K562 (cell line): ENCODE data around the gene ARHGAP9. TPM values are rescaled to one million over a fixed set of nuclear protein-coding genes. Genes with fewer than 3 reads are reported as not detected.

Source experiments
- AFF1 ChIP-seq, 2 experiments: fragments of 450-650 bp; IDR thresholded peaks; 2 replicates each; pipeline ENCODE4 v1.6.1; 2018; ENCODE audit warnings: mild to moderate bottlenecking in 2 of 2, low read depth in 1 of 2; ENCODE audit not compliant: partially characterized antibody in 2 of 2
- CTBP1 ChIP-seq: fragments of 450-650 bp; IDR thresholded peaks from 2 replicates; pipeline ENCODE4 v1.6.1; 2016; ENCODE audit warnings: borderline replicate concordance
- FOXA3 ChIP-seq, 2 experiments: fragments of 450-650 bp in 1 of 2; sonication (generic) in 1 of 2; formaldehyde crosslinking; IDR thresholded peaks in 1 of 2; conservative IDR thresholded peaks in 1 of 2; 2 replicates each; pipeline versions ENCODE4 v1.4.0 to v1.8.0; 2020 to 2022; ENCODE audit warnings: mild to moderate bottlenecking in 2 of 2, missing genetic modification reagents in 1 of 2
- FOXM1 ChIP-seq, 2 experiments: fragments of 450-650 bp in 1 of 2; sonication (generic) in 1 of 2; formaldehyde crosslinking in 1 of 2; IDR thresholded peaks; 2 replicates each; pipeline versions ENCODE4 v1.6.1 to v1.9.0; 2017 to 2022; ENCODE audit warnings: low read depth in 2 of 2, mild to moderate bottlenecking in 2 of 2, missing genetic modification reagents in 1 of 2, moderate library complexity in 1 of 2
- HMGXB4 ChIP-seq: sonication (generic); formaldehyde crosslinking; IDR thresholded peaks from 2 replicates; pipeline ENCODE4 v1.8.1; 2023; ENCODE audit warnings: mild to moderate bottlenecking, missing genetic modification reagents
- KDM2B ChIP-seq: fragments of 250-450 bp; sonication (Bioruptor Pico); IDR thresholded peaks from 2 replicates; pipeline ENCODE4 v1.8.0; 2021; ENCODE audit warnings: mild to moderate bottlenecking, moderate library complexity
- MNT ChIP-seq, 2 experiments: fragments of 450-650 bp; conservative IDR thresholded peaks; 2 replicates each; pipeline ENCODE4 v1.6.1; 2017; ENCODE audit warnings: mild to moderate bottlenecking in 2 of 2, moderate library complexity in 2 of 2
- MYNN ChIP-seq, 2 experiments: sonication (generic); formaldehyde crosslinking in 1 of 2; IDR thresholded peaks; 2 replicates each; pipeline versions ENCODE4 v1.5.0 to v1.6.1; 2016 to 2020; ENCODE audit warnings: antibody characterized with exemption in 1 of 2, missing genetic modification reagents in 1 of 2
- ZKSCAN1 ChIP-seq: fragments of 150-350 bp; IDR thresholded peaks from 2 replicates; pipeline ENCODE4 v1.6.1; 2016; ENCODE audit warnings: low read depth, low read length
- ZMIZ1 ChIP-seq, 2 experiments: fragments of 150-350 bp in 1 of 2; IDR thresholded peaks; 2 replicates each; pipeline ENCODE4 v1.6.1; 2012 to 2016; ENCODE audit warnings: low read depth in 2 of 2, low read length in 2 of 2, mild to moderate bottlenecking in 1 of 2, moderate library complexity in 1 of 2
- ZNF639 ChIP-seq, 2 experiments: fragments of 200-800 bp in 1 of 2; sonication (Bioruptor generic) in 1 of 2; sonication (generic) in 1 of 2; formaldehyde crosslinking in 1 of 2; IDR thresholded peaks in 1 of 2; conservative IDR thresholded peaks in 1 of 2; 2 replicates each; pipeline versions ENCODE4 v1.5.0 to v1.6.1; 2016 to 2020; ENCODE audit warnings: missing compliant biosample characterization in 1 of 2, missing genetic modification characterization in 1 of 2, missing genetic modification reagents in 1 of 2
- polyA plus RNA-seq, 8 experiments: library from polyadenylated mRNA; depleted of rRNA in 4 of 8; stranded (reverse) in 5 of 8; unstranded in 3 of 8; fragments of >200 nt; fragmentation: Nextera tagmentation in 2 of 8; fragmentation: Illumina TruSeq in 1 of 8; extraction: Ambion mirVana in 2 of 8; extraction: Trizol in 1 of 8; gene quantifications; 2 replicates each; pipeline versions ENCODE4 v1.2.1 to v1.2.3, GENCODE V29; 2011 to 2014; ENCODE audit warnings: inconsistent platforms in 1 of 8, missing spikeins in 1 of 8
- total RNA-seq, 7 experiments: library from RNA; depleted of rRNA in 6 of 7; stranded (reverse); fragments of >200 nt in 6 of 7; fragmentation: Illumina TruSeq in 2 of 7; extraction: Trizol in 2 of 7; gene quantifications; 2 replicates each; pipeline versions ENCODE4 v1.2.1 to v1.2.3, GENCODE V29; 2011 to 2021; ENCODE audit warnings: low replicate concordance in 1 of 7

ARHGAP9 gene
- total and polyA plus RNA-seq, 9 of the 15 experiments (the other 6 are each of a cell fraction or from before 2014, with no cell fraction given): 1.5 to 10.2 (median 5.1) TPM

GRCh38 chr12:57459055-57459749 lies 20.5 kb downstream of the ARHGAP9 start (continued):
- TF ChIP-seq MNT (conservative IDR thresholded peaks at IDR 0.05) (peak; percentile 72 to 88; a peak in 3 of 4 replicates), HMGXB4 (CRISPR knock-in tag) (peak; percentile 45; the same call in 1 of the 2 replicates), ZKSCAN1 (no peak; the same call in 1 of the 2 replicates), ZMIZ1 (IDR thresholded peaks at IDR 0.05; ENCODE audit: low read depth in 2 of 2, low read length in 2 of 2) (peak in 1 of 2 experiments; percentile 8; a peak in 1 of 4 replicates), MYNN (IDR thresholded peaks at IDR 0.05) (peak; percentile 84; the same call in 1 of the 2 replicates), MYNN (CRISPR knock-in tag; IDR thresholded peaks at IDR 0.05) (no peak), KDM2B (CRISPR knock-in tag) (no peak), FOXM1 (IDR thresholded peaks at IDR 0.05; ENCODE audit: low read depth) (peak; percentile 79), FOXM1 (CRISPR knock-in tag; IDR thresholded peaks at IDR 0.05; ENCODE audit: low read depth) (no peak), AFF1 (IDR thresholded peaks at IDR 0.05; ENCODE audit: low read depth in 1 of 2, partially characterized antibody in 2 of 2) (peak; percentile 3 to 68), CTBP1 (peak; percentile 65), FOXA3 (CRISPR knock-in tag; conservative IDR thresholded peaks at IDR 0.05 in 1 of 2, IDR thresholded peaks at IDR 0.05 in 1 of 2) (0 out of 4 replicates have a peak, but pooled peaks of 1 of the 2 experiments have one; percentile 26), ZNF639 (CRISPR knock-in tag; conservative IDR thresholded peaks at IDR 0.05 in 1 of 2, IDR thresholded peaks at IDR 0.05 in 1 of 2) (no peak)
